ENCODE results near the gene FAN1.

FAN1 gene

GRCh38 chr15:30903497-30904187, at the start of gene FAN1:
Gene FAN1 (plus strand): TSS chr15:30903915. CDS start chr15:30904664, 749 bp downstream.
- peak within 1 kb of the TSS; percentile 59 for H3K4me3 ChIP-seq (ENCODE audit: low read depth, low read length)
- peak; percentile 57 for DNase-seq (ENCODE audit: low read depth)
- TF ChIP-seq CTCF (IDR thresholded peaks at IDR 0.05; ENCODE audit: low read depth, low read length, missing control alignments), result no peak

DNA sequence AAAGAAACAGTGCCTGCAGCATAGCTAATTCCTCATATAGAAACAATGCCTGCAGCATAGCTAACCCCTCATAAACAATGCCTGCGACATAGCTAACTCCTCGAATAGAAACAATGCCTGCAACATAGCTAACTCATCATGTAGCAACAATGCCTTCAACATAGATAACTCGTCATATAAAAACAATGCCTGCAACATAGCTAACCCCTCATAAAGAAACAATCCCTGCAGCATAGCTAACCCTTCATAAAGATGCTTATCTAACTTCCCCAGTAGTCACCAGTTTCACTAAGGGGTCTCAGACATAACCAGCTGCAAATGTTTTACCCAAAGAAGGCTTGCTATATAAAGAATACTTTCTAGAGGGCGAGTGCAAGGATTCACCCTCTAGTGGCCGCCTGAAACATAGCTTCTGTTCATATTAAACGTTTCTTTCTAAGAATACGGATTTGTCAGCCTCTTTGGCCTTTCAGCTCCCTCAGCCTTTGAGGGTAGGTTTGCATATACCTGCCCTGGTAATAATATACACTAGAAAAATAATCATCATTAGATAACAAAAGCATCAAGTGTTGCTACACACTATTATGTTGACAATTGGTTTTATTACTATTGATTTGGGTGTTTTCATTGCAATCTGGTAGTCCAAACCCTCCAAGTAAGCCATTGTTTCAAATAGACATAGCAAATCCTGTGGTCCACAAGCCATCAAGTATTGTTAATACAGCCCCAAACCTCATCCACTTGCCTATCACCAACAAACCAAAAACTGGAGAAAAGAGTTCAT, 44.4 kb upstream of the FAN1 start:
- H3K4me3 ChIP-seq (ENCODE audit: low read depth, low read length), result no peak overlapping the region
- DNase-seq (ENCODE audit: low read depth), result no peak
- peak; percentile 67 for TF ChIP-seq CTCF (IDR thresholded peaks at IDR 0.05; ENCODE audit: low read depth, low read length, missing control alignments)

DNA sequence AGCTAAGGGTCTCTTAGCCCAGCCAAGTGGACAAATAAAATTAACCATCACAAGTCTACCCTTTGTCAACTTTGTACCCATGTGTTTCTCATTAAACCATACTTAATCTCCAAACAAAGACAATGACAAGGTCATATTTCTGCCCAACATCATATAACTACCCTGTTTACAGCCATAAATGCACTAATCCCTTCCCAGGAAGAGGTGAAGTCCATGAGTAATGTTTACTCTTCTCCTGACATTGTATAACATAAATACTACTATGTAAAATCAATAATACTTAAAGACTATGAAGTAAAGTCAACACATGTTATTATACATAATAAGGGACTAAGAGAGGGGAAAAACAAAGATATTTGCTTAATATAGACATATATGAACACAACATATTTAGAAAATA, 38.5 kb upstream of the FAN1 start:
- no peak for TF ChIP-seq CTCF (IDR thresholded peaks at IDR 0.05; ENCODE audit: low read depth, low read length, missing control alignments)
- no peak for DNase-seq (ENCODE audit: low read depth)
- no peak overlapping the region for H3K4me3 ChIP-seq (ENCODE audit: low read depth, low read length)

DNA sequence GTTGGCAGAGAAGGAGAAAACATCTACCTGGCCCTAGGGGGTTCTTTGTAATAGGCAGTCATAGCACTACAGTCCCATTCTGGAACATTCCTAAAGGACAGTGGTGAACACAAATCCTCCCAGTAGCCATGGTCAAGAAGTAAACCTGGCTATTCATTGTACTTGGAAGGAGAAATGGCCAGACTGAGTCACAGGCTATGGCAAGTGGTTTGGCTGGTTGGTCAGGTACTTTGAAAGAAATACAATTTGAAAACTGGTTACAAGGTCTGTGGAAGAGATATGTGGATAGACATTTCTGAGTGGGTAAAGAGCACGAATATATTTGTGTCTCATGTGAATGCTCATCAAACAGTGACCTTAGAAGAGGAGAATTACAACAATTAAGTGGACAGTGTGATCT, 33.0 kb upstream of the FAN1 start:
- no peak for TF ChIP-seq CTCF (IDR thresholded peaks at IDR 0.05; ENCODE audit: low read depth, low read length, missing control alignments)
- H3K4me3 ChIP-seq (ENCODE audit: low read depth, low read length), result no peak overlapping the region
- no peak for DNase-seq (ENCODE audit: low read depth)

- no peak overlapping the region for H3K4me3 ChIP-seq (ENCODE audit: low read depth, low read length)
- no peak for TF ChIP-seq CTCF (IDR thresholded peaks at IDR 0.05; ENCODE audit: low read depth, low read length, missing control alignments)
- no peak for DNase-seq (ENCODE audit: low read depth)
These were observed 31.4 kb upstream of the FAN1 start for GRCh38 chr15:30872341-30872748.

- no peak for DNase-seq (ENCODE audit: low read depth)
- H3K4me3 ChIP-seq (ENCODE audit: low read depth, low read length), result no peak overlapping the region
- TF ChIP-seq CTCF (IDR thresholded peaks at IDR 0.05; ENCODE audit: low read depth, low read length, missing control alignments), result no peak
These were observed 26.6 kb upstream of the FAN1 start for GRCh38 chr15:30877070-30877469.

Data from GM12864 (cell line).